Fibroblast of peridontal ligament (primary cell): Measurements from ENCODE around the gene ZIC5.

Experiments used
- DNase-seq: peaks from one replicate; pipeline ENCODE4 v3.0.0-alpha.2; 2010; ENCODE audit errors: extremely low read depth

The ZIC5 gene

DNA sequence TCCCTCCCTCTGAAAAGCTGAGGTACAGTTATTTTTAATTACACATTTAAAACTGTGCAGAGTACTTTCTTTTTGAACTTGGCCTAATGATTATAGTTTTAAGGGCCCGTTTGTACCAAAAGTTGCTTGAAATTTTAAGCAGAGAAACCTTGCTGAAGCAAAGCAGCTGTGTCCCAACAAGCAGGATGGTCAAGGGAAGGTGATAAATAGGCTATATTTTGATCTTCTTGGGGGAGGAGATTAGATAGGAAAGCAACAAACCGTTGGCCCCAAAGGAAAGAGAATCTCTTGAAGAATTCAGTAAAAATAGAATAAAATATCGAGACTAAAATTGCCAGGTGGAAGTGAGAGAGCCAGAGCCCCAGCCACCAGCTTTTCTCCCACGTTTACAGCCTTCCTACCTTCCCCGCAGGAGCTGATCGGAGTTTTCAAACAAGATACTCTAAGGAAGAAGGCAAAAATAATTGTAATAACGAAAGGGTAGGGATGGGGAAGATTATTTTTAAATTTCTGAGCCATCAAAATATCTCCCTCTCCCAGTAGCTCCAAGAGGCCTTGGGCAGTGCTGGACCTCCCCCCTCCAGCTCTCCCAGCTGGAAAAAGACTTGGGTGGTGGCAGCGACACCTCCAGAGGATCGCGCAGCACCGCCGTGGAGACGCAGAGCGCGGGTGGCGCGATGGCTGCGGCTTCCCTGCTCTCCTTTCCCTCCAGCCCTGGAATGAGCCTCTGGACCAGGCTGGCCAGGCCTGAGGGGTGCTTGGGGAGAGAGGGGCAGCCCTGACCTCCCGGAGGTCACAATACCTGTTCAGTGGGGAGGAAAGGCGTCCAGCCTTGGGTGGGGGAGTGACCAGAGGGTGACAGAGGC lies 15.8 kb upstream of the ZIC5 start:
- no peak for DNase-seq

DNA sequence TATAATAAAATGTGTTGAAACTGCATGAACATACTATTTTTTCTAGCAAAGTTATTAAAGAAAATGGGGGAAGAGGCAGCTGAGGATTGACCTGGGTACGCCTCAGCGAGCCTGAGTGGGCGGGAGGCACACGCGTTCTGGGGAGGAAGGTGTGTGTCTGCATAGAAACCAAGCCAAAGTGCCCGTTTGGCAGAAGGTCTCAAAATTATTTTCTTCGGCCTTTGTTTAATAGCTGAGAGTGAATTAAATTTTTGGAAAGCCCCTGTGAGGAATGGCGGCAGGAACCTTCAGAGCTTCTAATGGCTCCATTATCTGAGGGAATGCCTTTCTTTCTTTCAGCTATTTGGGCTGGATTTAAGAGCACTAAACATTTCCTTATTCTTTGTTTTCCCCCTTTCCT lies 15.2 kb upstream of the ZIC5 start:
- DNase-seq = no peak

DNA sequence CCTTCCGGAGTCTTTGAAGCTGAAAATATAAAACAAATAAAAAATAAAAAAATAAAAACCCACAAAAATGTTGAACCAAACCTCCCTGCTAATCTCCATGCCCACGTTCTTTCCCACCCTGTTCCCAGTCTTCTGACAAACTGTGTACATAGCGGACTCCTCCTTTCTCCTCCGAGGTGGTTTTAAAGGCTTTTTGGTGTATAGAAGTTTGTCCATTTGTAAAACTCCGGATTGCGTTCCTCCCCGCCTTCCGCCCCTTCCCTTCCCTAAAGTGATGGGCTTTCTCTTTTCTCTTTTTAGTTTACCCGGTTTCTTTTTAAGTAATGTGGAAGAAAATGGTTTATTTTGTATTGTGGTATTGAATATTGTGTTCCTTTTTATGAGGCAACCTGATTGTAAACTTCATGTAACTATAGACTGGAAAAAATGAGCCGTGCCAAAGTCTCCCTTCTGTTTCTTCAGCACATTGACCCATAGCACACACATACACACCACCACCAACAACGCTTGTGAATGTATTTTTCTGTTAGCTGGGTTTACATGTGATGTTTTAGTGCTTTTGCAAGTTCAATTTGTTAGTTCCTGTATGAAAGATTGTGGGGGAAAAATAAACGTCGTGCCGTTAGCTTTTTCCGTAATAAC lies 14.4 kb upstream of the ZIC5 start:
- no peak for DNase-seq

DNA sequence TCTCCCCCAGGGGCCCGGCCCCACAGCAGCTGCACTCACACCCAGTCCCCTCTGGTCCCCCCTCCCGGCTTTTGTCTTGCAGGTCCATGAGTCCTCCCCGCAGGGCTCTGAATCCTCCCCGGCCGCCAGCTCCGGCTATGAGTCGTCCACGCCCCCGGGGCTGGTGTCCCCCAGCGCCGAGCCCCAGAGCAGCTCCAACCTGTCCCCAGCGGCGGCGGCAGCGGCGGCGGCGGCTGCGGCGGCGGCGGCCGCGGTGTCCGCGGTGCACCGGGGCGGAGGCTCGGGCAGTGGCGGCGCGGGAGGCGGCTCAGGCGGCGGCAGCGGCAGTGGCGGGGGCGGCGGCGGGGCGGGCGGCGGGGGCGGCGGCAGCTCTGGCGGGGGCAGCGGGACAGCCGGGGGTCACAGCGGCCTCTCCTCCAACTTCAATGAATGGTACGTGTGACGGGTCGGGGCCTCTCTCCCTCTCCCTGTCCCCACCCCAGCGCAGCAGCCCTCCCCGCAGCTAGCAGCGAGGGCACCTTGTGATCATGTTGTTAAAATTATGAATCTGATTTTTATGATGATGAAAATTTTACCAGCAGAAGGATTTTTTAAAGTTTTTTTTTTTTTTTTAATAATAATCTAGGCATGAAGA lies 13.8 kb upstream of the ZIC5 start:
- no peak for DNase-seq

DNA sequence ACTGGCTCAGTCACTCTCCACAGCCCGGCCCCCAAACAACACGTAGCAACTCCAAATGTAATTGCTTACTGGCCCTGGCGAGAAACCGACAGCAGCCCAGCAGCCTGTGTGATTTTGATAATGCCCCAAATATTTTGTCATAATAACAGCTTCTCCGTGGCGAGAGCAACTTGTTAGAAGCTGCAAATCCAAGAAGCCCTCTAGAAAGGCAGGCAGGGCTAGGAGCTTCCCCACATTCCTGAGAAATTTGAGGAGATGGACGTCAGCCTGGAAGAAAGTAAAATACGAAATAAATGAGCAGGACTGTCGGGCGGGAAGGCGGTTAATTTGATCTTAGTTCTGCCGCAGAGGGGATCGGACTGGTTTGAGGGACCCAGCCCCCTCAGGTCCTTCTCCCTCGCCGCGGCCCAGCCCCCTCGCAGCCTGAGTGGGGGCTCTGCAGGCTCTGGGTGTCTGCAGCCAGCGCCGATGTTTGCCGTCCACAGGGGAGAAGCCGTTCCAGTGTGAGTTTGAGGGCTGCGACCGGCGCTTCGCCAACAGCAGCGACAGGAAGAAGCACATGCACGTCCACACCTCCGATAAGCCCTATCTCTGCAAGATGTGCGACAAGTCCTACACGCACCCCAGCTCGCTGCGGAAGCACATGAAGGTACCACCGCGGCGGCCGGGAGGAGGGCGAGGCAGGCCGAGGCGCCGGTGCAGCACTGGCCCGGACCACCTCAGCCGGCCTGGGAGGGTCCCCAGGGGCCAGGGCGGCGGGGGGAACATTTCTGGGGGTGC lies 13.1 kb upstream of the ZIC5 start:
- DNase-seq = no peak

DNA sequence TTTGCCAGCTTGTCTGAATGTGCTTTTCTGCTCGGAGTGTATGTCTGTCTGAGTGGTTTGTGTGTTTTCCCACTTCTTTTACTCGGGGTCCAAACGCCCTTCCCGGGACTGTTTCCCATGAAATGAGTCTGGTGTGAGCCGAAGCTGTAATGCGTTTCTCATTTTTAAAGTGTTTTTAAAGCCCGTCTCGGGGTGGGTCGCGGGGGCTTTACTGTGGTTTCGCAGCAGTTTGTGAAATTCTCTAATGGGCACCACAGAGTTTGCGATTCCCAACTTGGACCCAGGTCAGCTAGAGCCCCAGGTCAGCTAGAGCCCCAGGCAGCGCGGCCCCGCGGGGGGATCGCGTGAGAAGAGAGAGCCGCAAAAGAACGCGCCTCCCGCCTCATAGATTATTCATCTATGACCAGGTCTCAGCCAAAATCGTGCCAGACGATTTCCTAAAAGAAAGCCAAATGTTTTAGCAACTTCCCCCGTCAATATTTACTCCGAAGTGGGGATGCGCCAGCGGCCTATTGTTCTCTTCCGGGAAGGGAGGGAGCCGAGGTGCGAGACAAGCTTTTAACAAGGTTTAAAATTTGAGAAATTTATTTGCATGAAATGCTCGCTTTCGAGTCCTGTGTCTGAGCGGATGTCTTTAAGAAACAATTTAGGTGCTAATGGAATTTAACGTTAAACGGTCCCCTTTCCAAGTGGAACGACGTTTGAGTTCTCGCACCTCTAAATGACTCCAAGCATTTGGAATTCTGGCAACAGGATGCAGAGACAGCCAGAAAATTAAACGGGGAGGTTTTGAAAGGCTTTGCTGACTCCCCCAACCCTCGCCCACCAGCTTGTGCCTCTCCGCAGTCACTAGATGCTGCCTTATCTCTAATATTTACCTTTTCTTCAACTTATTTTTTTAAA lies 12.2 kb upstream of the ZIC5 start:
- DNase-seq = no peak

DNA sequence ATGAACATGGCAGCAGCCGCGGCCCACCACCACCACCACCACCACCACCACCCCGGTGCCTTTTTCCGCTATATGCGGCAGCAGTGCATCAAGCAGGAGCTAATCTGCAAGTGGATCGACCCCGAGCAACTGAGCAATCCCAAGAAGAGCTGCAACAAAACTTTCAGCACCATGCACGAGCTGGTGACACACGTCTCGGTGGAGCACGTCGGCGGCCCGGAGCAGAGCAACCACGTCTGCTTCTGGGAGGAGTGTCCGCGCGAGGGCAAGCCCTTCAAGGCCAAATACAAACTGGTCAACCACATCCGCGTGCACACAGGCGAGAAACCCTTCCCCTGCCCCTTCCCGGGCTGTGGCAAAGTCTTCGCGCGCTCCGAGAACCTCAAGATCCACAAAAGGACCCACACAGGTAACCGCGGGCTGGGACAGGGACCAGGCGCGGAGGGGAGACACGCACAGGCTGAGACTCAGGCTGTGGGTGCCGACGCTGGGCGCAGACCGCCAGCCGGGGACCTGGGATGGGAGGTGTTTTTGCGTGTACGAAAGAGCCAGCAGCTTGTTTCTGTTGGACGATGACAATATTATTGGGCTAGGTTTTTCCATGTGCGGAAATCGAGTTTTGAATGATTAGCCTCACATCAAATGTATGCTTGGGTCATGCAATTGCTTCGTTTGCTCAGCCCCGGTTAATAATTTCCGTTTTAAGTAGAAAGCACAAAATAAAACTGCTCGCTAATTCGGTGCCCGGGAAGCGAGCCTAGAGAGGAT lies 11.3 kb upstream of the ZIC5 start:
- no peak for DNase-seq

DNA sequence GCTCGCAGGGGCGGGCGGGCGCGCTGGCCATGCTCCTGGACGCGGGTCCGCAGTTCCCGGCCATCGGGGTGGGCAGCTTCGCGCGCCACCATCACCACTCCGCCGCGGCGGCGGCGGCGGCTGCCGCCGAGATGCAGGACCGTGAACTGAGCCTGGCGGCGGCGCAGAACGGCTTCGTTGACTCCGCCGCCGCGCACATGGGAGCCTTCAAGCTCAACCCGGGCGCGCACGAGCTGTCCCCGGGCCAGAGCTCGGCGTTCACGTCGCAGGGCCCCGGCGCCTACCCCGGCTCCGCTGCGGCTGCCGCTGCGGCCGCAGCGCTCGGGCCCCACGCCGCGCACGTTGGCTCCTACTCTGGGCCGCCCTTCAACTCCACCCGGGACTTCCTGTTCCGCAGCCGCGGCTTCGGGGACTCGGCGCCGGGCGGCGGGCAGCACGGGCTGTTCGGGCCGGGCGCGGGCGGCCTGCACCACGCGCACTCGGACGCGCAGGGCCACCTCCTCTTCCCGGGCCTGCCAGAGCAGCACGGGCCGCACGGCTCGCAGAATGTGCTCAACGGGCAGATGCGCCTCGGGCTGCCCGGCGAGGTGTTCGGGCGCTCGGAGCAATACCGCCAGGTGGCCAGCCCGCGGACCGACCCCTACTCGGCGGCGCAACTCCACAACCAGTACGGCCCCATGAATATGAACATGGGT lies 10.6 kb upstream of the ZIC5 start:
- no peak for DNase-seq

DNA sequence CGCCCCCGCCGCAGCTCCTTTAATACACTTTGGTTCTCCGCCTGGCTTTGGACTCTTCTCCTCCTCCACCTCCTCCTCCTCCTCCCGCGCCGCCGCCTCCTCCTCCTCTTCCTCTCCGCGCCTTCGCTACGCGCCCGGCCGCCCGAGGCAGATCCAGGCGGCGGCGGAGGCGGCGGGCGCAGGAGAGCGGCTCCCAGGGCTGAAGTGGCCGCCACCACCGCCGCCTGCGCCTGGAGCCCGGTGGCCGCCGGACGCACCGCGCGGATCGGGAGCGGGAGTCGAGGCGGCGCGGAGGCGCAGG lies 10.1 kb upstream of the ZIC5 start, which contains the start of gene ZIC2:
ZIC2 (plus strand) TSS at position 50 of the 301 bp plus-strand sequence. CDS start 281 bp downstream, outside the sequence.
- no peak for DNase-seq

DNA sequence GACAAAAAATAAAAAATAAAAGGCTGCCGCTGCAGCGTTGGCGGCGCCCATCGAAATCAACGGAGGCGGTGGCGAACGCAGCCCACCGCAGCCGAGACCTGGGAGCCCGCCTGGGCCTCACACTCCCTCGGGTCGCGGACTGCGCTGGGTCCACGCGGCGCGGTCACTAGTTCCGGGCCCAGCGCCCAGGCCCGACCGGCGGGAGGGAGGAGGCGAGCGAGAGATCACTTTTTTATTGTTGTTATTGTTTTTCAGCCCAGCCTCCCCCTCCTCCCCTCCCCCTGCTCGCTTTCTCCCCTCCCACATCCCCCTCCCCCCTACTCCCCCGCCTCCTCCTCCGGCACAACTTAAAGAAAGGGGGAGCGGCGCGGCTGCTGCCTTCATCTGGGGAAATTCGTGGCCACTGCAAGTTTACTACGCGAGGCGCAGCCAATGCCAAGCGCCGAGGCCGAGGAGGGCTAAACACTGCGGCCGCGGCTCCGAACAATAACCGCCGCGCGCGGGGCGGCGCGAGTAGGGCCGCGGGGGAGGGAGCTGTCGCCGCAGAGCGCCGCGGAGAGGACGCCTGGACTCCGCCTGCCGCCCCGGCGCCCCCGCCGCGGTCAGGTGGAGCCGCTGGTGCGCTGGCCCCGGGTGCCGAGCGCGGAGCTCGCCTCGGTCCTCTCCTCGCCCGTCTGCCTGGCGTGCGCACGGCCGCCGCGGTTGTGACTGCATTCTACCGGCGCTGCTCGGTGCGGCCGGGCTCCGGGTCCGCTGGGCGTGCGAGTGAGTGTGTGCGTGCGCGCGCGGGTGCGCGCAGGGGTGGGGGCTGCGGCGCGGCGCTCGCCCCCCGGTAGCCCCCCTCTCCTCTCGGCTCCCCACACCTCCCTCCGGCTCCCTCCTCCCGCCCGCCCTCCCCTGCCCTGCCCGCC lies 9.5 kb upstream of the ZIC5 start:
- no peak for DNase-seq

DNA sequence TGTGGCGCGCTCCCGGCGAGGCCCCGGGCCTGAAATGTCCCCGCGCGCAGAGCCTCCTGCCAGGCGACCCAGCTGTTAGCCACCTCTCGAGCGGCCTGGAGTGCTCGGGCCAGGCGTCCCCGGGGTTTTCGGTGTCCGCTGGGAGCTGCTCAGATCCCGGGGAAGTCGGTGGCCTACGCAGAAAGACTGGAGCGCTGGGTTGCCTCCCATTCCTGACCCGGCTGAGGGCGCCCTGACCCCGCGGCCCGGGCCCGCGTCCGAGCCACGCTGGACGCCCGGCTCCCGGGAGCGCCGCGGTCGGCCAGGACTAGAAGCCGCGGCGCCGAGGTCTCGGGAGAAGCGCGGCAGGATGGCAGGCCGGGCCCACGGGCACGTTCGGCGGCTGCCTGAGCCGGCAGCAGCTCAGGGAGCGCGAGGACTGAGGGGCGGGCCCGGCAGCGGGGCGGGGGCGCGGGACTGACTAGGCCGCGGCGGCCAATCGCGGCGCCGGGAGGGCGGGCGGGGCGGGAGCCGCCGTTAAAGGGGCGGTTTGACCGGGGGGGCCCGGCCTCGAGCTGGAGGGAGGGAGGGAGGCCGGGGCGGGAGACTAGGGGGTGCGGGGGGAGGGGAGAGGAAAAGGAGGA lies 8.7 kb upstream of the ZIC5 start:
- no peak for DNase-seq

DNA sequence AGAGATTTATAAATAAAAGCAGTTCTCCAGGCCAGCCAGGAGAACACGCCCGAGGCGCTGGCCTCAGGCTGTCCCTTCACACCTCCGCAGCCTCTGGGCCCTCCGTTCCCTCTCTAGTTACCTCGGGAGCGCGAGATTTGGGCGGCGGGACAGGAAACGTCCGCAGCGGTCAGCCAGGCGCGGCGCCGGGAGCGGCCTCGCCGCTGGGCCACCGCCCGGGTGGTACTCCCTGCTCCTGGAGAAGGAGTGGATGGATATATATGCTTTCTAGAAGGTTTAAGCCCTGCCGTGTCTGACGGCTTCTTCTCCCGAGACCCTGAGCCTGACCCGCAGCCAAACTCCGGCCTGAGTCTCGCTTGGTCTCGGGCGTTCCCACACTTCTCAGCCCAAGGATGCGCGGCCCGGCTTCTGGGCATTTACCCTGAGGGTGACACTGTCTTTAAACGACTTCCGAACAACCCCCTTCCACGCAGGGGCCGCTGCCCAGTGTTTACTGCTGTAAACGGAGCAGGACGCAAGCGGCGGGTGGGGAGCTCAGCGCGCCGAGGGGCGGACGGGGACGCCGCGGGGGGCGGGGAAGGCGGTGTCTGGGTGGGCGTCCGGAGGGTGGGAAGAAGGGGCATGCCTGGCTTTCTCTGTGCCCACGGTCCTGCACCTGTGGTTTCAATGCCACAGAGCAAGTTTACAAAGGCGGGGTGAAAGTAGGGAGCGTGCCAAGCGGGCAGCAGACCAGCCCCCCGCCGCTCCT lies 8.1 kb upstream of the ZIC5 start:
- no peak for DNase-seq

DNA sequence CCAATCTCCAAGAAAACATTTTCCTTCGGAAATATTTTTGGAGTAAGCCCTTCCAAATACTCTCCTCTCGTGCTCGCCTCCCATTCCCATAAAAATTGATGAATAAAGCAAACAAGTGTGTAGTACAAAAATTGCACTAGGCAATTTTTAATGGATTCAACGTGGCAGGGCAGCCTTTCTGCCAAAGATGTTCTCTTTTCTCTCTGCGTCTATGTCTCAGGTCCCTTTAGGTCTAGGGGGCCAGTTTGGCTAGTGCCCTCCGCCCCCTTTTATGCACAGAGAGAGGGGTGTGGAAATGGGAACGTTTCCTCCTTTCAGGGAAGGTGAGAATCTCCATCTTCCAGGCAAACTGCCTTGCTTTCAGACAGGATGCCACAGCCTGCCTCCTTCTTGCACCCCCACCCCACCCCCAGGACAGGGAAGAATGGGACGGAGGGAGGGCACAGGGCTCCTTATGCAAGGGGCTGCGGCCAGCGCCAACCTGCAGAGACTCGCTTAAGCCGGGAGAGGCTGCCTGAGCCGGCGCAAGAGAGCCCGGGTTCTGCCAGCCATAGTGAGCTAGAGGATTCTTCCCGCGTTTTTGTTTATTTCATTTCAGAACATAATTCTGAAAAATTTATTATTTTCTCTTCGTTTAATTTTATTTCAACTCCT lies 7.4 kb upstream of the ZIC5 start:
- DNase-seq = no peak

DNA sequence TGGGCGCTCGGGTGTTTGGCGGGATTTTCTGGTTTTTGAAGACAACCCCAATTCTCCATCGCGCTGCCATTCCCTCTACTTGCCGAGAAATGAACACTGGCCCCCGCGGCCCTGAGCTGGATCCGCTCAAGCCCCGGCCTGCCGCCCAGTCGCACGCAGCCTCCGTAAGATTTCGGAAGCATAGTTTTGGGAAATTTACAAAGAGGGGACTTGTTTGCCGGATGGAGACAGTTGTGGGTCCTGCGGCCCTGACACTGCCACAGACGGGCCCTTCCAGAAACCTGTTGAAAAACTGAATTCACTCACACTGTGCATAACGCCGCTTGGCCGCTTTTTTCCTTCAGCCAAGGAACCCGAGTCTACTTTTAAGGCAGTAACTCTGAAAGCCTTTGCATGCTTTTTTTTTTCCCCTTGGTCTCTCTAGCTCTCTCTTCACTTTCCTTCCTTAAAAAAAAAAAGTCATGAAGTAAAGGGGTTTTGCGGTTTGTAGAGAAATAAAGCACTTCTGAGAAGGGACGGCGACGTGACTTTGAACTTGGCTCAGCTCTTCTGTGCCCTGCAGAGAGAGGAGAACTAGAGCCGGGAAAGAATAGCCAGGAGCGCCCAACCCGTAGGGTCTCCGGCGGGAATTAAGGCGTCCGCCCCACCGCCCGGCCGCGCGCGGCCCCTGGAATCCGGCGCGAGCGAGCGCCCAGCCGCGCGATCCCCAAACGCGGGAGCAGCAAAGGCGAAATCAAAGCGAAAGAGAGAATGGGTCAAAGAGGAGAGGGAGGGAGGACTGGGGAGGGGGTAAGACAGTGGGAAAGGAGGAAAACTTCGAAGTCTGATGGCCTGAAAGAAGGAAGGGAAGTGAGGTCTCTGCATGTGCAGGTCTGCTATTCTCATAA lies 6.6 kb upstream of the ZIC5 start:
- DNase-seq = no peak

DNA sequence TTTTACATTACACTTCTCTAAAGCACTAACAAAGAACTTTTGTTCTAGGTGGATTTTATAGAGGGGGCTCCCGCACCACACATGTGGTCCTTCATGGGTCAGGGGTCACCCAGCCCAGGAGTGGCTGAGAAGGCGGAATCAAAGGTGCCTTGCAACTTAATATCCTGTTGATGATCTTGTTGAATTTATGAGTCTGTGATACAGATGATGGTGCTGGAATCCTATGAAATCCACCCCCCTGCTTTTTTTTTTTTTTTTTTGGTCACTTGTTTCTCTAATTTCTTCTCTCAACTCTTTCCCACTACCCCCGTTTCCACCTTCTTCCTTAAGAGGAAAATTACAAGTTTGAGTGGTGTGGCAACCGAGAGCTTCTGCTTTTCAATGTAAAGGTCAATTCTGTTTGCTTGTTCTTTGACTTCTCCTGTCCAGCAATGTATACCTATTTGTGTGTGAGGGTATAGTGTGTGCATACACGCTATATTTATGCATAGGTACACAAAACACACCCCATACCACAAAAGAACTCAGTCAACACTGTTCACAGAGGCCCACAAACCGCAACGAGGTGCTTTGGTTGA lies 5.9 kb upstream of the ZIC5 start:
- DNase-seq = no peak

DNA sequence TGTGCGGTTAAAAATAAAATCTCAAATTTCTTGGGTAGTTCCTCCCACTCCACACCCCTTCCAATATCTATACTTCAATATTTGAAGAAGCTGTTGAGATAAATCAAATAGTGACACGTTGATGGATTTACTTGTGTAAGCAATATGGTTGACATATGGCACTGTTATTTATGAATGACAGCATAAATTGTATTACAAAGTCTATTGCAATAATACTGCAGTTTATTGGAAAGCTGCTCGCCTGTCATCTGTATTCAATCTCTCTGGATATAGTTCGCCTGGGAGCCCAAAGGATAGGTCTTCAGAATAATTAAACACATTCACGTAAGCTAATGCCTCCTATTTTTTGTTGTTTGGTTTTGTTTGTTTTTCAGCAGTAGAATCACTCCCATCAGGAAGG lies 5.0 kb upstream of the ZIC5 start:
- DNase-seq = no peak
